GM12878 (cell line): ENCODE measurements around the gene ADK. TPM values are rescaled to one million over a fixed set of nuclear protein-coding genes. Genes with fewer than 3 reads are reported as not detected.

ENCODE experiments used
- ATAC-seq: fragments of 200-7000 bp; cut with Tn5 transposase; 3 replicates; pipeline ENCODE4 v1.9.1; 2020; ENCODE audit warnings: mild to moderate bottlenecking, moderate library complexity
- BruUV-seq: library from RNA; stranded (reverse); fragments of 400-500 nt; replicated peaks from 2 replicates; lab custom pipeline; 2021; lab: Mats Ljungman, UMichigan
- CTCF ChIA-PET: fragments of 300-600 bp; sonication (Branson Sonifier 250); formaldehyde crosslinking; extraction: SDS; loops from one replicate; lab custom pipeline; 2021; ENCODE audit warnings: inconsistent platforms; lab: Yijun Ruan, JAX
- POLR2A ChIA-PET: fragments of 350-600 bp; formaldehyde crosslinking; extraction: SDS; loops from one replicate; lab custom pipeline; 2021; ENCODE audit warnings: inconsistent platforms; lab: Charles Lee
- RAD21 ChIA-PET: fragments of 300-600 bp; sonication (Branson Sonifier 250); formaldehyde crosslinking; loops from one replicate; lab custom pipeline; 2023; ENCODE audit warnings: antibody characterized with exemption; ENCODE audit not compliant: unreplicated experiment; lab: Charles Lee
- SMC1A ChIA-PET: fragments of 300-600 bp; sonication (Branson Sonifier 250); formaldehyde crosslinking; loops from one replicate; lab custom pipeline; 2023; ENCODE audit not compliant: unreplicated experiment, uncharacterized antibody; lab: Charles Lee
- DNase-seq: peaks from one replicate; pipeline ENCODE4 v3.0.0-alpha.2; 2011; ENCODE audit warnings: low read depth, low spot score
- FAIRE-seq: peaks from 3 replicates; lab custom pipeline; 2011; peaks lifted over from hg19 to GRCh38; lab: Jason Lieb, UNC
- H2AFZ ChIP-seq: 2 replicates; pipeline ENCODE4 v1.6.0; 2011; ENCODE audit warnings: low read depth, low read length, control low read depth; ENCODE audit not compliant: control insufficient read depth
- H3K27ac ChIP-seq: 2 replicates; pipeline ENCODE4 v1.5.1; 2011; ENCODE audit warnings: control low read depth; ENCODE audit not compliant: control insufficient read depth, insufficient read depth
- H3K27me3 ChIP-seq, 2 experiments: replicated peaks in 1 of 2; 2 replicates each; pipeline versions ENCODE4 v1.6.0 to v1.6.1; 2011; ENCODE audit warnings: low read length in 1 of 2; ENCODE audit not compliant: control insufficient read depth in 2 of 2, insufficient read depth in 2 of 2
- H3K36me3 ChIP-seq, 2 experiments: 2 replicates each; pipeline ENCODE4 v1.5.1; 2011; ENCODE audit warnings: low read length in 1 of 2; ENCODE audit not compliant: control insufficient read depth in 2 of 2, insufficient read depth in 2 of 2
- H3K4me1 ChIP-seq: 2 replicates; pipeline ENCODE4 v1.6.1; 2011; ENCODE audit warnings: mild to moderate bottlenecking, low read length, moderate library complexity, mixed read lengths; ENCODE audit not compliant: control insufficient read depth, insufficient read depth
- H3K4me2 ChIP-seq: 2 replicates; pipeline ENCODE4 v1.6.0; 2011; ENCODE audit warnings: control low read depth; ENCODE audit not compliant: control insufficient read depth, insufficient read depth
- H3K4me3 ChIP-seq: fragments of 200-600 bp; sonication (generic); 2 replicates; pipeline ENCODE4 v1.5.1; 2016
- H3K79me2 ChIP-seq: 2 replicates; pipeline ENCODE4 v1.6.0; 2011; ENCODE audit warnings: low read length; ENCODE audit not compliant: control insufficient read depth, insufficient read depth
- H3K9ac ChIP-seq: 2 replicates; pipeline ENCODE4 v1.8.0; 2011; ENCODE audit warnings: low read length, control low read depth, mixed read lengths; ENCODE audit not compliant: control insufficient read depth, insufficient read depth
- H3K9me3 ChIP-seq: replicated peaks from 3 replicates; pipeline ENCODE4 v1.5.1; 2011; ENCODE audit warnings: mild to moderate bottlenecking, low read length; ENCODE audit not compliant: control insufficient read depth, insufficient read depth
- H4K20me1 ChIP-seq: 2 replicates; pipeline ENCODE4 v1.6.0; 2011; ENCODE audit not compliant: control insufficient read depth, insufficient read depth
- KAT2A ChIP-seq: conservative IDR thresholded peaks from 2 replicates; pipeline ENCODE4 v1.6.1; 2011; ENCODE audit warnings: low read depth, low read length; ENCODE audit not compliant: control insufficient read depth
- MXI1 ChIP-seq: fragments of 150-350 bp; IDR thresholded peaks from 2 replicates; pipeline ENCODE4 v1.6.1; 2011; ENCODE audit warnings: low read depth, mild to moderate bottlenecking, inconsistent platforms, low read length, improper control_type of control experiment
- MYB ChIP-seq: fragments of 150-350 bp; IDR thresholded peaks from 2 replicates; pipeline ENCODE4 v1.6.1; 2014; ENCODE audit warnings: mild to moderate bottlenecking, low read depth, low read length, borderline replicate concordance
- MYC ChIP-seq: IDR thresholded peaks from 2 replicates; pipeline ENCODE4 v1.6.1; 2011; ENCODE audit warnings: mild to moderate bottlenecking, low read length, moderate library complexity, inconsistent platforms; ENCODE audit not compliant: insufficient read depth, insufficient replicate concordance, insufficient read length, severe bottlenecking
- SRF ChIP-seq, 2 experiments: IDR thresholded peaks; 2 replicates each; pipeline ENCODE4 v1.6.1; 2011; ENCODE audit warnings: low read depth in 2 of 2, low read length in 2 of 2, mild to moderate bottlenecking in 1 of 2, moderate library complexity in 1 of 2
- TCF12 ChIP-seq: IDR thresholded peaks from 2 replicates; pipeline ENCODE4 v1.6.1; 2011; ENCODE audit warnings: low read depth, mild to moderate bottlenecking, low read length
- ZBTB33 ChIP-seq: fragments of 450-650 bp; IDR thresholded peaks from 2 replicates; pipeline ENCODE4 v1.6.1; 2017; ENCODE audit warnings: mild to moderate bottlenecking
- ZNF622 ChIP-seq: fragments of 450-650 bp; IDR thresholded peaks from 2 replicates; pipeline ENCODE4 v1.6.1; 2017; ENCODE audit warnings: mild to moderate bottlenecking, inconsistent platforms
- WGBS: methylation state at CpG from one replicate; pipeline ENCODE4 v1.1.6; 2016; ENCODE audit warnings: low lambda C conversion rate; ENCODE audit not compliant: insufficient replicate concordance, insufficient coverage; ENCODE audit errors: missing lambda C conversion rate; 5-methylcytosine and 5-hydroxymethylcytosine counted together
- in situ Hi-C: fragments of 300-500 bp; cut with MboI; formaldehyde crosslinking; loops from 9 replicates; pipeline ENCODE4 v1.14.3; 2018; ENCODE audit warnings: mixed read lengths
- intact Hi-C: fragments of 100-400 bp; cut with micrococcal nuclease; formaldehyde crosslinking; loops from one replicate; pipeline ENCODE4 v1.14.2; 2022; ENCODE audit not compliant: unreplicated experiment
- polyA plus RNA-seq, 11 experiments: library from polyadenylated mRNA; depleted of rRNA in 4 of 11; unstranded in 6 of 11; stranded (reverse) in 5 of 11; fragments of >200 nt; fragmentation: Nextera tagmentation in 4 of 11; fragmentation: Illumina TruSeq in 1 of 11; extraction: Ambion mirVana in 4 of 11; extraction: Trizol in 1 of 11; gene quantifications; 1 replicate in 1 of 11; 2 replicates in 10 of 11; pipeline versions ENCODE4 v1.2.1 to v1.2.3, GENCODE V29; 2011 to 2016; ENCODE audit warnings: inconsistent platforms in 2 of 11, missing spikeins in 2 of 11, low read depth in 1 of 11
- total RNA-seq, 4 experiments: library from RNA; depleted of rRNA in 3 of 4; stranded (reverse); fragments of >200 nt in 3 of 4; fragmentation: Illumina TruSeq in 1 of 4; extraction: Trizol in 1 of 4; gene quantifications; 2 replicates each; pipeline versions ENCODE4 v1.2.1 to v1.2.3, GENCODE V29; 2013 to 2021

ADK gene
- total and polyA plus RNA-seq, 10 of the 15 experiments (the other 5 are each of a cell fraction or from before 2014, with no cell fraction given) = 42.0 to 151 (median 81.6) TPM

GRCh38 chr10:74151879-74152722 is 1.1 kb downstream of the ADK start:
- peaks cover 18% of the 10 kb centered on the region for H3K4me1 ChIP-seq
- no peak; the same call in 2 of the 3 replicates for ATAC-seq
- ChIA-PET SMC1A (interaction anchor here (1.1 to 6.6 kb wide), 9 partner anchors 15 to 83 kb away, joined by 3 to 78 read pairs (median 9); no protein-coding TSS in a partner anchor), CTCF (interaction anchor here (0.9 to 6.4 kb wide), 9 partner anchors 14 to 1083 kb away, joined by 3 to 51 read pairs (median 16); partner anchors contain the start of gene COMTD1), POLR2A (interaction anchor here (0.5 to 2.3 kb wide), 11 partner anchors 11 to 83 kb away, joined by 3 to 12 read pairs (median 7); no protein-coding TSS in a partner anchor), RAD21 (interaction anchor here (1.0 to 6.4 kb wide), 8 partner anchors 14 to 92 kb away, joined by 3 to 58 read pairs (median 6); no protein-coding TSS in a partner anchor)
- peak overlapping the region; percentile 99 for H3K27ac ChIP-seq
- no peaks in the 10 kb centered on the region for H3K9me3 ChIP-seq
- H3K4me2 ChIP-seq = peak overlapping the region; percentile 84
- 12% methylated on average over 5 of the region's 5 CpGs for WGBS
- TF ChIP-seq ZNF622 (no peak), SRF (IDR thresholded peaks at IDR 0.05; ENCODE audit: low read depth in 2 of 2, low read length in 2 of 2) (0 out of 4 replicates have a peak, but pooled peaks of 1 of the 2 experiments have one; percentile 48), MXI1 (peak; percentile 33; the same call in 1 of the 2 replicates), MYB (no peak), TCF12 (no peak), KAT2A (no peak), ZBTB33 (no peak), MYC (no peak)
- peak overlapping the region; percentile 96 for H3K9ac ChIP-seq
- H3K36me3 ChIP-seq = no peaks in the 10 kb centered on the region
- no peak for DNase-seq
- H3K27me3 ChIP-seq = no peaks in the 10 kb centered on the region
- no TSS peak for BruUV-seq
- in situ Hi-C loops (no loop called here), intact Hi-C loops (loop anchor here (10.0 kb wide), 1 partner anchor 673 kb away; the partner anchor contains the start of gene KAT6B)
- H2AFZ ChIP-seq = peak overlapping the region; percentile 93
- peak overlapping the region; percentile 97 for H3K4me3 ChIP-seq
- H3K79me2 ChIP-seq = peaks cover 86% of the 10 kb centered on the region
- no peaks in the 10 kb centered on the region for H4K20me1 ChIP-seq
- no peak for FAIRE-seq
